Hepatocyte (in vitro differentiated cells): Measurements from ENCODE around the gene TRIM29.

Experiments used
- CTCF ChIP-seq: fragments of 200-600 bp; sonication (generic); IDR thresholded peaks from 2 replicates; pipeline ENCODE4 v1.5.1; 2016; ENCODE audit warnings: antibody characterized with exemption, mild to moderate bottlenecking; ENCODE audit not compliant: poor library complexity
- EZH2 ChIP-seq: fragments of 200-600 bp; sonication (generic); IDR thresholded peaks from 2 replicates; pipeline ENCODE4 v1.6.1; 2016; ENCODE audit warnings: antibody characterized with exemption, mild to moderate bottlenecking, borderline replicate concordance
- EZH2phosphoT487 ChIP-seq: fragments of 200-600 bp; sonication (generic); IDR thresholded peaks from one replicate; pipeline ENCODE4 v1.6.1; 2018; ENCODE audit warnings: antibody characterized with exemption, mild to moderate bottlenecking, low read depth, moderate library complexity; ENCODE audit not compliant: unreplicated experiment, severe bottlenecking

DNA sequence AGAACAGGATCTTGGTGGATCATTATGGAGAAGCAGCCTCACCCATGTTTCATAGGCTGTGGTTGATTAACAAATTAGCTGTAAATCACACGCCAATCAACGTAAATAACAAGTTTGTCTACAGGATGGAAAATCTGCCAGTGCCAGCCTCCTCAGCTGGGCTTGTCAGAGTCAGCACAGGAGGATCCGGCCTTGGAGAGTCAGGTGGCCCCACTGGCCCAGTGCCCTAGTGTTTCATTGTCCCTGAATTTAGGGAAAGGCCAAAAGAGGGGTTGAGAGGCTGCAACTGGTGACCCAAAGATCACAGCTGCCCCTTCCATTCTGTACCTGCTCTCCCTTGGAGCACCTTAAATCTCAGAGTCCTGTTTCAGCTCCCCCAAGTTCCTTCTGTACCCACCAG is 42.4 kb downstream of the TRIM29 start:
- TF ChIP-seq EZH2phosphoT487 (no peak), CTCF (no peak), EZH2 (no peak)
